NCI-H187 treated with DMSO at 0.1 percent for 48 hours (cell line): ENCODE data around the gene RTN4RL1.
A peak's percentile ranks its signal among the peaks of the same experiment; 100 is the strongest.

ENCODE experiments used
- DNase-seq: peaks from one replicate; lab custom pipeline; 2025; lab: John Stamatoyannopoulos, UW

RTN4RL1 gene, protein sequence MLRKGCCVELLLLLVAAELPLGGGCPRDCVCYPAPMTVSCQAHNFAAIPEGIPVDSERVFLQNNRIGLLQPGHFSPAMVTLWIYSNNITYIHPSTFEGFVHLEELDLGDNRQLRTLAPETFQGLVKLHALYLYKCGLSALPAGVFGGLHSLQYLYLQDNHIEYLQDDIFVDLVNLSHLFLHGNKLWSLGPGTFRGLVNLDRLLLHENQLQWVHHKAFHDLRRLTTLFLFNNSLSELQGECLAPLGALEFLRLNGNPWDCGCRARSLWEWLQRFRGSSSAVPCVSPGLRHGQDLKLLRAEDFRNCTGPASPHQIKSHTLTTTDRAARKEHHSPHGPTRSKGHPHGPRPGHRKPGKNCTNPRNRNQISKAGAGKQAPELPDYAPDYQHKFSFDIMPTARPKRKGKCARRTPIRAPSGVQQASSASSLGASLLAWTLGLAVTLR

GRCh38 chr17:2025220-2025621, at the start of gene RTN4RL1:
Gene RTN4RL1, minus strand, starts transcription at chr17:2025334. Its CDS starts 469 bp downstream, at chr17:2024865.
- peak; percentile 43 for DNase-seq

DNA sequence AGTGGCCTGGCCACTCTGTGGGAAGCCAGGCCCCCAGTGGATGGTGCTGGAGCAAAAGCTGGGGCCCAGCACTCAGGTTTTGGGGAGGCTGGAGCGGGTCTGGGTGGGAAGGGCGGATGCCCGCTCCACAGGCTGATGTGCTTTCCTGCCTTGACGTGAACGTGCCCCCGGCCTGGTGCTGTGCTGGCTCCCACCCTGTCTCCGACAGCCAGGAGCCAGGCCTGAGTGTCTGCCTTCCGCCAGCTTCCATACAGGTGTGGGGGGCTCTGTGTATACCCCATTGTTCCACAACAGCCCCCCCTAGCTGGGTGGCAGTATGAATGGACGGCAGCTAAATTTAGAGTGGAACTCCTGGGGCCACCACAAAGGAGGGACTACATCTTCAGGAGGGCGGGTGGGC, 49.8 kb upstream of the RTN4RL1 start:
- no peak for DNase-seq

GRCh38 chr17:2071455-2072281, 46.5 kb upstream of the RTN4RL1 start:
- no peak for DNase-seq

- DNase-seq: no peak
These were observed 45.9 kb upstream of the RTN4RL1 start for GRCh38 chr17:2071024-2071385.

- no peak for DNase-seq
These were observed 45.3 kb upstream of the RTN4RL1 start for GRCh38 chr17:2070241-2071023.

- no peak for DNase-seq
These were observed 43.5 kb upstream of the RTN4RL1 start for GRCh38 chr17:2068519-2069051.

DNA sequence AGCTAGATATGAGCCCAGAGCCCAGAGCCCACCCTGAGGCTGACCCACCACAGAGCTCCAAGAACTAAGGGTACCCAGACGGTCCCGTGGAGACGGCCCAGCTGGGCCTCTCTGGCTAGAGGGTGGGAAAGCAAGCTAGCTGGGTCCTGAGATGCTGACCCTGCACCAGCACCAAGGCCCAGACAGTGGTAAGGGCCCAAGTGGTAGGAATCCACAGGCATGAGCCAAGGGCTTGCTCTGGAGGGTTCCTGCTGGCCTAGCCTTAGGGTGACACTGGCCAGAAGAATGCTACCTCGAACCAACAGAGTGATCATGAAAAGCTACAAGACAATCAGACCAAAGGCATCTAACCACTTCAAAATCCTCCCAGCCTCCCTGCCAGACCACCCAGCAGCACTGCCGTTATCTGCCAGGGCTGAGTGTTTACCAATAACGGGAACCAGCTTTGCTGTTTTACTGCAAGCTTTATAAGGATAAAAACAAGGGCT, 42.9 kb upstream of the RTN4RL1 start:
- no peak for DNase-seq

DNA sequence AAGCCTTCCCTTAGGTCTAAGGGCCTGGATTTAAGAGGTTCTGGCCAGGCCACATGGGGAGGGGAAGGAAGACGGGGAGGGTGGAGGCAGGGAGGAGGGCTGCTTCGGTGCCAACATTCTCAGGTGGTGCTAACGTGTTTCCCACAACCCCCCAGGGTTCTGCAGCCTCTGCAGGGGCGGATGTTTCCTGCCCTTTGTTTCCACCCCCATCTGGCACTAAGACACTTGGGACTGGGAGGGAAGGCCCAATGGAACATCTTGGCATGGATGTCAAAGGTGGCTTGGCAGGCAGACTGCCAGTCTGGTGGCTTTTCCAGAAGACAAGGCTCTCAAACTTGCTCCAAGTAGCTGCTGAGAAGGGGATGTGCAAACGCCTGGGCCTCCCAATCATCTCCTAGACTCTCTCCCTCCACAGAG, 42.5 kb upstream of the RTN4RL1 start:
- no peak for DNase-seq

GRCh38 chr17:2067048-2067561, 42.0 kb upstream of the RTN4RL1 start:
- no peak for DNase-seq

DNA sequence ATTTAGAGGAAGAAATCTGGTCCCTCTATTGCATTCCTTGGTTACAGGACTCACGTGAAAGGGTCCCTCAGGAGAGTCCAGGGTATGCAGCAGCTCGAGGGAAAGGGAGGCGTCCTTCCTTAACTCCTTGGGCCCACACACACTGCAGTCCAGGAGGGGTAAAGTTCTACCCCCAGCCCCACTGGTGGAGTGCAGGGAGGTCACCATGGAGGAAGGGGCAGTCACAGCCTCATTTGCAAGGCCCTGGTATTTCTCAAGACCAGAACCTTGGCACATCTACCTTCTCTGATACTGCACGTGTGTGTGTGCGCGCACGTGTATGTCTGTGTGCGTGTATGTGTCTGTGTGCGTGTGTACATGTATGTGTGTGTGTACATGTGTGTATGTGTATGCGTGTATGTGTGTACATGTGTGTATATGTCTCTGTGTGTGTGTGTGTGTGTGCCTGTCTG, 40.8 kb upstream of the RTN4RL1 start:
- no peak for DNase-seq

DNA sequence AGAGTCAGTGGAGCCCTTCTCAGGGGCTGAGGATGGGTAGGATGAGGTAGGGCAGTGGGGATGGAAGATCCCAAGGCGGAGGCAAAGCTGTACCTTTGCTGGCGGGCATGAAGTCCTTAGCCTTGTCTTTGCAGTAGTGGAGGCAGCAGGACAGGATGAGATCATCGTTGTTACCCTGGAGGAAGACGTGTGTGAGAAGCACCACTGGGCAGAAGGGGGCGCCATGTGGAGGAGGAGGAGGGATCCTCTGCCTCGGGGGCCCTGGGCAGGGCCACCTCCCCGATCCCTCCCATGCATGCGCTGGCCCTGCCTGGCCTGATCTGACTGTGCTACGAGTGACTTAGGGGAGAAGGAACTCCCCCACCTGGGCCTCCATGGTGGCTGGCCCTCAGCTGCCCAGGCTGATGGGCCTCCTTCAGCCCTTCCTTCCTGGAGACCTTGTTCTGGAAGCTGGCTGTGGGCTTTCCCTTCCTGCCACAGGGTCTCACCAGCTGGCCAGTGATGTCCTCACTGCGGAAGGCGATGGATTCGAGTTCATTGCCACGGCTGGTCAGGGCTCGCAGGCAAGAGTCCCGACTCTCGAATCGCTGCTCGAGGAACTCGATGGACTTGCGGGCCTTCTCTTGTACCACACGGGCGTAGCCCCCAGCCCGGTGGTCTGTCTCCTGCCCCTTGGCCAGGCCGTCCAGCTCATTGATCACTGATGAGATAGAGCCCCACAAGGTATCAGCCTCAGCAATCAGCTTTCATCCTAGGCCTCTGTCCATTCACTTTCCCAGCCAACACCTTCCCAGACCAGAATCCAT, 40.0 kb upstream of the RTN4RL1 start:
- no peak for DNase-seq

DNA sequence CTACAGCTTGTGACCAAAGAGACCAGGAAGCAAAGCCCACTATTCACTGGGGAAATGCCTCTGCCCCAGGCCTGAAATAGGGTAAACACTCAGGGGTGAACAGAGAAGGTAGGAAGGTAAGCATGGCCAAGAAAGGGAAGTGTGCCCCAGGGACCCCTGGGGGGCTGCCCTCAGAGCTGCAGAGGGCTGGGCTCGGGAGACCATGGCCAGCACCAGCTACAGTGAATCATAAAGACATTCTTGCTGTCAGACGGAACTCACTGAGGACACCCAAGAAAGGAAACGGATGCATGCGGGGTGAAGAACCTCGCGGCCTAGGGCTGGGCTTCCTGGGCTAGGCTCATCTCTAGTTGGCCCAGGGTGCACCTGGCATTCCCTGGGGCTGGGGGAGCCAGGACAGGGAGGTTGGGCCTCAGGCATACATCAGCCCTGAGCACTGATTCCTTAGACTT, 39.4 kb upstream of the RTN4RL1 start:
- no peak for DNase-seq

DNA sequence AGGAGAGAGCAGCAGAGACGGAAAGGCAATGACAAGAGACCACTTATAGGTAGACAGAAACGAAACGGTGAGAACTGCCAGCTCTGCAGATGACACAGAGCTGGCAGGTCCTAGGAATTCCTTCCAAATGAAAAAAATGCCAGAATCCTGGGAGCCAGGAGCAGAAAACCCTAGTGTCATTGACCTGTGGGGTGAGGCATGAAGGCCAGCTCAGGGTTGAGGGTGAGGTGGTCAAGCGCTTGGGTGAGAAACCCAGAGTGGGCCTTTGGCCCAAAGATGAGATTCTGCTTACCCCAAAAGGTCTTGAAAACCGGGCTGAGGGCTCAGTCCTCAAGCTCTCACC, 39.0 kb upstream of the RTN4RL1 start:
- no peak for DNase-seq

- no peak for DNase-seq
These were observed 38.4 kb upstream of the RTN4RL1 start for GRCh38 chr17:2063261-2064146.

GRCh38 chr17:2062571-2063183, 37.5 kb upstream of the RTN4RL1 start:
- no peak for DNase-seq

DNA sequence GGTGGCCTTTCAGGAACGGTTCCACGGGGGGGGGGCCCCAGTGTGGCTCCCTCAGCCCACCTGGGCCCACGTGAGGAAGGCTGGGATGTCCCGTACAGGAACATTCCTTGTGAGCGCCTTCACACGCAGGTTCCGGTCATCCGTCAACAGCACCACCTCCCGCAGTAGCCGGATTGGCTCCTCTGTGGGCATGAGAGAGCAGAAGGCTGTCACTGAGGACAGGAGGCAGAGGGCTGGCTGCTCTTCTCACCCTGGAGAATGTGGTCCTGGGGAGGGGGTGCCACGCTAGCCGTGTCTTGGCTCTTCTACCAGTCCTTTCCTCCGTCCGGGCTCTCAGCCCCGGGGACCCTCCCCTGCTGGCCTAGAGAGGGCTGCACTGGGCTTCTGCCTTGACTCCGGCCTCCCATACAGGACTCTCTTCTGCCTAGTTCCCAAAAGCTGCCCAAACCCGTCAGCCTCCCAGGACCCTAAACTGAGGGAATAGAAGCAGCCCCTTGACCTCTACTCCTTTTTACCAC, 36.4 kb upstream of the RTN4RL1 start:
- DNase-seq: no peak

- no peak for DNase-seq
These were observed 35.7 kb upstream of the RTN4RL1 start for GRCh38 chr17:2060681-2061440.

- no peak for DNase-seq
These were observed 35.2 kb upstream of the RTN4RL1 start for GRCh38 chr17:2060385-2060658.
